K562 (cell line): Measurements from ENCODE around the gene ANP32B. TPM values are rescaled to one million over a fixed set of nuclear protein-coding genes. Genes with fewer than 3 reads are reported as not detected.

Source experiments
- BDP1 ChIP-seq: IDR thresholded peaks from 3 replicates; pipeline ENCODE4 v1.6.1; 2011; ENCODE audit not compliant: insufficient read length, insufficient read depth
- CBX5 ChIP-seq: IDR thresholded peaks from 2 replicates; pipeline ENCODE4 v1.6.1; 2014; ENCODE audit warnings: low read depth, borderline replicate concordance
- CCAR2 ChIP-seq: fragments of 200-400 bp; formaldehyde crosslinking; IDR thresholded peaks from 2 replicates; pipeline ENCODE4 v1.6.1; 2017; ENCODE audit warnings: mild to moderate bottlenecking, low read depth, low read length
- CTCFL ChIP-seq: IDR thresholded peaks from 2 replicates; pipeline ENCODE4 v1.6.1; 2011; ENCODE audit warnings: borderline replicate concordance, low read depth, mild to moderate bottlenecking, moderate library complexity, low read length; ENCODE audit not compliant: insufficient read depth, poor library complexity, severe bottlenecking
- ERF ChIP-seq: fragments of 450-650 bp; formaldehyde crosslinking; IDR thresholded peaks from 2 replicates; pipeline ENCODE4 v1.4.0; 2020; ENCODE audit warnings: mild to moderate bottlenecking, mixed read lengths
- GABPB2 ChIP-seq: fragments of 250-450 bp; sonication (Bioruptor Pico); conservative IDR thresholded peaks from 2 replicates; pipeline ENCODE4 v1.5.1; 2021; ENCODE audit warnings: mild to moderate bottlenecking
- HBP1 ChIP-seq: fragments of 450-650 bp; formaldehyde crosslinking; IDR thresholded peaks from 2 replicates; pipeline ENCODE4 v1.4.0; 2022; ENCODE audit warnings: missing genetic modification characterization
- HIVEP1 ChIP-seq: fragments of 250-450 bp; sonication (Bioruptor Pico); IDR thresholded peaks from 2 replicates; pipeline ENCODE4 v1.4.0; 2020; ENCODE audit warnings: mild to moderate bottlenecking
- KLF16 ChIP-seq: IDR thresholded peaks from 2 replicates; pipeline ENCODE4 v1.6.1; 2016; ENCODE audit warnings: antibody characterized with exemption
- MBD2 ChIP-seq: sonication (generic); IDR thresholded peaks from 2 replicates; pipeline ENCODE4 v1.6.1; 2016; ENCODE audit warnings: low read depth, borderline replicate concordance
- MTA1 ChIP-seq: fragments of 450-650 bp; IDR thresholded peaks from 2 replicates; pipeline ENCODE4 v1.6.1; 2017; ENCODE audit warnings: borderline replicate concordance
- MTA3 ChIP-seq: fragments of 450-650 bp; formaldehyde crosslinking; IDR thresholded peaks from 2 replicates; pipeline ENCODE4 v1.6.1; 2017; ENCODE audit warnings: mild to moderate bottlenecking, borderline replicate concordance
- MYC ChIP-seq, 2 experiments: fragments of 250-450 bp in 1 of 2; sonication (Bioruptor Pico) in 1 of 2; IDR thresholded peaks; 2 replicates each; pipeline versions ENCODE4 v1.5.1 to v1.6.1; 2012 to 2021; ENCODE audit warnings: low read depth in 2 of 2, borderline replicate concordance in 1 of 2, improper control_type of control experiment in 1 of 2, low read length in 1 of 2, mild to moderate bottlenecking in 1 of 2, moderate library complexity in 1 of 2
- PML ChIP-seq: IDR thresholded peaks from 2 replicates; pipeline ENCODE4 v1.6.1; 2012; ENCODE audit warnings: low read length, inconsistent platforms
- PYGO2 ChIP-seq: fragments of 450-650 bp; IDR thresholded peaks from 2 replicates; pipeline ENCODE4 v1.6.1; 2016; ENCODE audit warnings: mild to moderate bottlenecking, missing genetic modification characterization, moderate library complexity, missing compliant biosample characterization
- RBM22 ChIP-seq: fragments of 200-400 bp; formaldehyde crosslinking; IDR thresholded peaks from 2 replicates; pipeline ENCODE4 v1.6.1; 2018; ENCODE audit warnings: low read length, low read depth; ENCODE audit not compliant: poor library complexity, severe bottlenecking
- SNRNP70 ChIP-seq: fragments of 200-400 bp; formaldehyde crosslinking; optimal IDR thresholded peaks from 2 replicates; pipeline ENCODE3; 2017; ENCODE audit warnings: low read depth, low read length
- TCF15 ChIP-seq: fragments of 250-450 bp; sonication (Bioruptor Pico); IDR thresholded peaks from 2 replicates; pipeline ENCODE4 v1.8.0; 2022; ENCODE audit warnings: moderate library complexity, mild to moderate bottlenecking, inconsistent platforms
- ZBTB26 ChIP-seq: fragments of 450-650 bp; formaldehyde crosslinking; IDR thresholded peaks from 2 replicates; pipeline ENCODE4 v1.4.0; 2022; ENCODE audit warnings: missing genetic modification characterization
- ZKSCAN3 ChIP-seq: fragments of 250-450 bp; sonication (Bioruptor Pico); IDR thresholded peaks from 2 replicates; pipeline ENCODE4 v1.4.0; 2020
- ZNF253 ChIP-seq: fragments of 250-450 bp; sonication (Bioruptor Pico); conservative IDR thresholded peaks from 2 replicates; pipeline ENCODE4 v1.6.1; 2021; ENCODE audit warnings: mild to moderate bottlenecking
- ZNF398 ChIP-seq: fragments of 250-450 bp; sonication (Bioruptor Pico); IDR thresholded peaks from 2 replicates; pipeline ENCODE4 v1.8.0; 2021; ENCODE audit warnings: moderate library complexity, mild to moderate bottlenecking, inconsistent platforms
- polyA plus RNA-seq, 8 experiments: library from polyadenylated mRNA; depleted of rRNA in 4 of 8; stranded (reverse) in 5 of 8; unstranded in 3 of 8; fragments of >200 nt; fragmentation: Nextera tagmentation in 2 of 8; fragmentation: Illumina TruSeq in 1 of 8; extraction: Ambion mirVana in 2 of 8; extraction: Trizol in 1 of 8; gene quantifications; 2 replicates each; pipeline versions ENCODE4 v1.2.1 to v1.2.3, GENCODE V29; 2011 to 2014; ENCODE audit warnings: inconsistent platforms in 1 of 8, missing spikeins in 1 of 8
- total RNA-seq, 7 experiments: library from RNA; depleted of rRNA in 6 of 7; stranded (reverse); fragments of >200 nt in 6 of 7; fragmentation: Illumina TruSeq in 2 of 7; extraction: Trizol in 2 of 7; gene quantifications; 2 replicates each; pipeline versions ENCODE4 v1.2.1 to v1.2.3, GENCODE V29; 2011 to 2021; ENCODE audit warnings: low replicate concordance in 1 of 7

ANP32B gene
- total and polyA plus RNA-seq, 9 of the 15 experiments (the other 6 are each of a cell fraction or from before 2014, with no cell fraction given) = 68.9 to 815 (median 141) TPM

GRCh38 chr9:97938081-97938644, 45.0 kb upstream of the ANP32B start, which contains the start of gene HEMGN (continued):
- TF ChIP-seq KLF16 = peak; percentile 97
- no peak for TF ChIP-seq CBX5
- TF ChIP-seq GABPB2 (CRISPR knock-in tag) = no peak
- TF ChIP-seq ZNF253 (CRISPR knock-in tag) = no peak
- TF ChIP-seq ZBTB26 (CRISPR knock-in tag) = no peak
- TF ChIP-seq PML = peak; percentile 98
- no peak for TF ChIP-seq BDP1
- TF ChIP-seq SNRNP70 = no peak
- no peak for TF ChIP-seq ZNF398 (CRISPR knock-in tag)
- TF ChIP-seq TCF15 (CRISPR knock-in tag) = no peak
- no peak for TF ChIP-seq CTCFL
- TF ChIP-seq MTA1 = 0 out of 2 replicates have a peak, but pooled peaks have one; percentile 58
- no peak for TF ChIP-seq PYGO2
- TF ChIP-seq ZKSCAN3 (CRISPR knock-in tag) = no peak
- TF ChIP-seq MTA3 = peak; percentile 78; the same call in 1 of the 2 replicates
- no peak for TF ChIP-seq HIVEP1 (CRISPR knock-in tag)
- TF ChIP-seq CCAR2 = 0 out of 2 replicates have a peak, but pooled peaks have one; percentile 41
- TF ChIP-seq MYC (IDR thresholded peaks at IDR 0.05; ENCODE audit: low read depth, low read length) = peak; percentile 78; the same call in 1 of the 2 replicates
- no peak for TF ChIP-seq MYC (CRISPR knock-in tag; IDR thresholded peaks at IDR 0.05; ENCODE audit: borderline replicate concordance, low read depth)
- TF ChIP-seq HBP1 (CRISPR knock-in tag) = no peak
- peak; percentile 80 for TF ChIP-seq MBD2
- 0 out of 2 replicates have a peak, but pooled peaks have one; percentile 43 for TF ChIP-seq ERF (CRISPR knock-in tag)
- TF ChIP-seq RBM22 = no peak
